Neural crest cell (in vitro differentiated cells): Measurements from ENCODE around the gene CHCHD4. TPM values are rescaled to one million over a fixed set of nuclear protein-coding genes. Genes with fewer than 3 reads are reported as not detected.

ENCODE experiments used
- DNase-seq: peaks from one replicate; pipeline ENCODE4 v3.0.0; 2021; ENCODE audit warnings: low read depth, mixed read lengths, low spot score
- H3K27ac Mint-ChIP-seq: one replicate; pipeline ENCODE4 v1.8.0; 2021; ENCODE audit warnings: mild to moderate bottlenecking, mixed read lengths; ENCODE audit not compliant: unreplicated experiment
- H3K27me3 Mint-ChIP-seq: 2 replicates; pipeline ENCODE4 v1.8.0; 2021; ENCODE audit warnings: low read depth, mild to moderate bottlenecking, mixed read lengths
- H3K36me3 Mint-ChIP-seq: 2 replicates; pipeline ENCODE4 v1.8.0; 2021; ENCODE audit warnings: low read depth, mild to moderate bottlenecking, mixed read lengths
- H3K4me1 Mint-ChIP-seq: 2 replicates; pipeline ENCODE4 v1.8.0; 2021; ENCODE audit warnings: mixed read lengths
- H3K4me3 Mint-ChIP-seq: one replicate; pipeline ENCODE4 v1.8.0; 2021; ENCODE audit warnings: mild to moderate bottlenecking, mixed read lengths
- H3K9me3 Mint-ChIP-seq: 2 replicates; pipeline ENCODE4 v1.8.0; 2021; ENCODE audit warnings: mixed read lengths
- CTCF ChIP-seq: fragments of 200-600 bp; sonication (generic); conservative IDR thresholded peaks from 2 replicates; pipeline ENCODE4 v1.5.0; 2021; ENCODE audit warnings: antibody characterized with exemption, mild to moderate bottlenecking
- total RNA-seq: library from RNA; stranded (reverse); gene quantifications from 2 replicates; pipeline ENCODE4 v1.2.1, GENCODE V29; 2021

CHCHD4 gene
- total RNA-seq, 1 donor from 2014 or later: 16.9 TPM

- H3K36me3 Mint-ChIP-seq: peaks cover 2% of the 10 kb centered on the region
- no peaks in the 10 kb centered on the region for H3K27me3 Mint-ChIP-seq
- H3K27ac Mint-ChIP-seq: peak overlapping the region; percentile 50
- DNase-seq: no peak
- H3K4me3 Mint-ChIP-seq: no peak overlapping the region
- no peak for TF ChIP-seq CTCF
- H3K9me3 Mint-ChIP-seq: no peaks in the 10 kb centered on the region
- peaks cover 22% of the 10 kb centered on the region for H3K4me1 Mint-ChIP-seq
Observed at GRCh38 chr3:14145670-14146380, 21.2 kb upstream of the CHCHD4 start.

- H3K4me3 Mint-ChIP-seq: no peak overlapping the region
- DNase-seq: no peak
- TF ChIP-seq CTCF: no peak
- no peaks in the 10 kb centered on the region for H3K36me3 Mint-ChIP-seq
- H3K27ac Mint-ChIP-seq: peak overlapping the region; percentile 7
- no peaks in the 10 kb centered on the region for H3K9me3 Mint-ChIP-seq
- H3K27me3 Mint-ChIP-seq: no peaks in the 10 kb centered on the region
- peaks cover 22% of the 10 kb centered on the region for H3K4me1 Mint-ChIP-seq
Observed at GRCh38 chr3:14145236-14145635, 20.6 kb upstream of the CHCHD4 start.

GRCh38 chr3:14144423-14145075 is 19.9 kb upstream of the CHCHD4 start:
- no peak for TF ChIP-seq CTCF
- Mint-ChIP-seq H3K4me1 (peaks cover 22% of the 10 kb centered on the region), H3K36me3 (peaks cover 1% of the 10 kb centered on the region), H3K27me3 (no peaks in the 10 kb centered on the region), H3K4me3 (no peak overlapping the region), H3K27ac (peak overlapping the region; percentile 98), H3K9me3 (no peaks in the 10 kb centered on the region)
- no peak for DNase-seq

- Mint-ChIP-seq H3K27ac (peak overlapping the region; percentile 81), H3K36me3 (peaks cover 3% of the 10 kb centered on the region)
- DNase-seq: no peak
Observed at GRCh38 chr3:14143271-14144225, 18.9 kb upstream of the CHCHD4 start.

More at GRCh38 chr3:14143271-14144225, 18.9 kb upstream of the CHCHD4 start:
- H3K4me1 Mint-ChIP-seq: peaks cover 22% of the 10 kb centered on the region
- H3K9me3 Mint-ChIP-seq: no peaks in the 10 kb centered on the region
- no peak for TF ChIP-seq CTCF
- no peak overlapping the region for H3K4me3 Mint-ChIP-seq
- no peaks in the 10 kb centered on the region for H3K27me3 Mint-ChIP-seq
